HL-60 (cell line): ENCODE results near the gene TUBAL3.

Experiments used
- GABPA ChIP-seq: IDR thresholded peaks from 2 replicates; pipeline ENCODE4 v1.6.1; 2012; ENCODE audit warnings: low read depth
- POLR2AphosphoS5 ChIP-seq: IDR thresholded peaks from 2 replicates; pipeline ENCODE4 v1.6.1; 2012; ENCODE audit warnings: low read depth
- SPI1 ChIP-seq: IDR thresholded peaks from 2 replicates; pipeline ENCODE4 v1.6.1; 2012; ENCODE audit warnings: low read depth, mild to moderate bottlenecking, borderline replicate concordance
- TF ChIP-seq, protein P1 (sequence below): IDR thresholded peaks from one replicate; pipeline ENCODE4 v1.5.1; 2011; ENCODE audit warnings: low read length, control low read depth, inconsistent platforms; ENCODE audit not compliant: insufficient read depth
- TF ChIP-seq, protein P2 (sequence below): IDR thresholded peaks from 2 replicates; pipeline ENCODE4 v1.6.1; 2012; ENCODE audit warnings: low read depth; ENCODE audit not compliant: insufficient replicate concordance

- TF ChIP-seq, protein P1, sequence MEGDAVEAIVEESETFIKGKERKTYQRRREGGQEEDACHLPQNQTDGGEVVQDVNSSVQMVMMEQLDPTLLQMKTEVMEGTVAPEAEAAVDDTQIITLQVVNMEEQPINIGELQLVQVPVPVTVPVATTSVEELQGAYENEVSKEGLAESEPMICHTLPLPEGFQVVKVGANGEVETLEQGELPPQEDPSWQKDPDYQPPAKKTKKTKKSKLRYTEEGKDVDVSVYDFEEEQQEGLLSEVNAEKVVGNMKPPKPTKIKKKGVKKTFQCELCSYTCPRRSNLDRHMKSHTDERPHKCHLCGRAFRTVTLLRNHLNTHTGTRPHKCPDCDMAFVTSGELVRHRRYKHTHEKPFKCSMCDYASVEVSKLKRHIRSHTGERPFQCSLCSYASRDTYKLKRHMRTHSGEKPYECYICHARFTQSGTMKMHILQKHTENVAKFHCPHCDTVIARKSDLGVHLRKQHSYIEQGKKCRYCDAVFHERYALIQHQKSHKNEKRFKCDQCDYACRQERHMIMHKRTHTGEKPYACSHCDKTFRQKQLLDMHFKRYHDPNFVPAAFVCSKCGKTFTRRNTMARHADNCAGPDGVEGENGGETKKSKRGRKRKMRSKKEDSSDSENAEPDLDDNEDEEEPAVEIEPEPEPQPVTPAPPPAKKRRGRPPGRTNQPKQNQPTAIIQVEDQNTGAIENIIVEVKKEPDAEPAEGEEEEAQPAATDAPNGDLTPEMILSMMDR, result no peak
- TF ChIP-seq GABPA (no peak), POLR2AphosphoS5 (no peak), SPI1 (no peak)
- TF ChIP-seq, protein P2, sequence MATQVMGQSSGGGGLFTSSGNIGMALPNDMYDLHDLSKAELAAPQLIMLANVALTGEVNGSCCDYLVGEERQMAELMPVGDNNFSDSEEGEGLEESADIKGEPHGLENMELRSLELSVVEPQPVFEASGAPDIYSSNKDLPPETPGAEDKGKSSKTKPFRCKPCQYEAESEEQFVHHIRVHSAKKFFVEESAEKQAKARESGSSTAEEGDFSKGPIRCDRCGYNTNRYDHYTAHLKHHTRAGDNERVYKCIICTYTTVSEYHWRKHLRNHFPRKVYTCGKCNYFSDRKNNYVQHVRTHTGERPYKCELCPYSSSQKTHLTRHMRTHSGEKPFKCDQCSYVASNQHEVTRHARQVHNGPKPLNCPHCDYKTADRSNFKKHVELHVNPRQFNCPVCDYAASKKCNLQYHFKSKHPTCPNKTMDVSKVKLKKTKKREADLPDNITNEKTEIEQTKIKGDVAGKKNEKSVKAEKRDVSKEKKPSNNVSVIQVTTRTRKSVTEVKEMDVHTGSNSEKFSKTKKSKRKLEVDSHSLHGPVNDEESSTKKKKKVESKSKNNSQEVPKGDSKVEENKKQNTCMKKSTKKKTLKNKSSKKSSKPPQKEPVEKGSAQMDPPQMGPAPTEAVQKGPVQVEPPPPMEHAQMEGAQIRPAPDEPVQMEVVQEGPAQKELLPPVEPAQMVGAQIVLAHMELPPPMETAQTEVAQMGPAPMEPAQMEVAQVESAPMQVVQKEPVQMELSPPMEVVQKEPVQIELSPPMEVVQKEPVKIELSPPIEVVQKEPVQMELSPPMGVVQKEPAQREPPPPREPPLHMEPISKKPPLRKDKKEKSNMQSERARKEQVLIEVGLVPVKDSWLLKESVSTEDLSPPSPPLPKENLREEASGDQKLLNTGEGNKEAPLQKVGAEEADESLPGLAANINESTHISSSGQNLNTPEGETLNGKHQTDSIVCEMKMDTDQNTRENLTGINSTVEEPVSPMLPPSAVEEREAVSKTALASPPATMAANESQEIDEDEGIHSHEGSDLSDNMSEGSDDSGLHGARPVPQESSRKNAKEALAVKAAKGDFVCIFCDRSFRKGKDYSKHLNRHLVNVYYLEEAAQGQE, result no peak
Observed at GRCh38 chr10:5423771-5424170, 19.1 kb upstream of the TUBAL3 start.
